GM12864 (cell line): ENCODE results near the gene NEK6.

Experiments
- DNase-seq: peaks from one replicate; pipeline ENCODE4 v3.0.0-alpha.2; 2011; ENCODE audit warnings: low read depth
- H3K4me3 ChIP-seq: 2 replicates; pipeline ENCODE4 v1.5.1; 2011; ENCODE audit warnings: mild to moderate bottlenecking, low read depth, low read length, control low read depth
- CTCF ChIP-seq: IDR thresholded peaks from 2 replicates; pipeline ENCODE4 v1.5.1; 2011; ENCODE audit warnings: low read depth, mild to moderate bottlenecking, moderate library complexity, low read length, control low read depth, inconsistent platforms; ENCODE audit errors: missing control alignments

NEK6 gene

GRCh38 chr9:124274738-124275137, 17.0 kb downstream of the NEK6 start:
- H3K4me3 ChIP-seq: no peak overlapping the region
- no peak for TF ChIP-seq CTCF
- no peak for DNase-seq

DNA sequence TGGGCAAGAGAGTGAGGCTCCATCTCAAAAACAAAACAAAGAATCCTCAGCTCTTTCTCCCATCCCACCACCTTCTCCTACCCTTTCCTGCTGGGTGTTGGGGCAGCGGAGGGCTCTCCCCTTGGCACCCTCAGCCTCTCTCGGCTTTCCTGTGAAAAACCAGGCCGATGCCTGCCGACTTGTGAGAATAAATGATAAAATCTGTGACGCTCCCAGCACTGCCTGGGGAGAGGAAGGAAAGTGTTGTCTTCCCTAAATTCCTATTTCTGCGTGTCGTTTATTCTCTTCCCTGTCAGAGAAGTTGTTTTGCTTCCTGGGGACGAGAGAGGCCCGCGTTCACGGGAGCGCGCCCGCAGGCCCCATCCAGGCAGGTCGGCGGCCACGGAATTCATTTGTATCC, 19.7 kb downstream of the NEK6 start:
- no peak overlapping the region for H3K4me3 ChIP-seq
- TF ChIP-seq CTCF: no peak
- DNase-seq: no peak

DNA sequence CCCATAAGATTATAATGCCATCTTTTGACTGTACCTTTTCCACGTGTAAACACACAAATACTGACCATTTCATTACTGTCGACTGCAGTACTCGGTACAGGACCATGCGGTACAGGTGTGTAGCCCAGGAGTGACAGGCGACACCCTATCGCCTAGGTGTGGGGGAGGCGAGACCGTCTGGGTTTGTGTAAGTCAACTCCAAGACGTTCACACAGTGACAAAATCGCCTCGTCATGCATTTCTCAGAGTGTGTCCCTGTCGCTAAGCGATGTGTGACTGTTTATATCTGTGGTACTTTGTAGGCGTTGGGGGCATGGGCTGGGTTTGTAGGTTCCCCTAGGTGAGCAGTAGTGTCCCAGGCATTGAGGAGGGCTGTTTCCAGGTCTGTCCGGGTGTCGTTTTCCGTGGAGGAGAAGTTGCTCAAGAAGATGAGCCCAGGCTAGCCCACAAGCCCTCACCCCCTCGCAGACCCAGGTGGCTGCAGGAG, 20.3 kb downstream of the NEK6 start:
- no peak for TF ChIP-seq CTCF
- no peak for DNase-seq
- H3K4me3 ChIP-seq: no peak overlapping the region

DNA sequence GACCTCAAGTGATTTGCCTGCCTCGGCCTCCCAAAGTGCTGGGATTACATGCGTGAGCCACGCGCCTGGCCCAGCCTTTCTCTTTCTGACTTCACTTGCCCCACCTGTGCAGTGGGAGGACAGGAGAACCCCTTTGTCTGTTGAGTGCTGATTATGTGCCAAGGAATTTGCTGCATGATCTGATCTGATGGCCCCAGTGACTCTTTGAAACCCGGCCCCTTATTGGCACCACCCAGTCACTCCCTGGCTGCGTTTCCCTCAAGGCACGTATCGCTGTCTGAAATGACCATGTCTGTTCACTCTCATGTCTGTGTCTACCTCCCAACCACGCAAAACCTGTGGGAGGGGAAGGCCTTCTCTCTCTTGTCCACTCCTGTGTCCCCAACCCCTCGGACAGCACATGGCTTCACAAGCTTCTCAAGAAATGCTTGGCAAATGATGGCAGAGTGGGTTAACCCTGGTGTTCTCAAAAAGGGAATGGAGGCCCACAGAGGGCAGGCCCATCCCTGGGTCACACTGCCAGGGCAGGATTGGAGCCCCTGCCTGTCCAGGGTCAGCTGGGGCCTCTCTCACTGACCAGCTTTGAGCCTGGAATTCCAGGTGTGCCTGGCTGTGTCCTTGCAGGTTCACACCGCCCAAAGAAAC, 21.9 kb downstream of the NEK6 start:
- no peak for DNase-seq
- no peak overlapping the region for H3K4me3 ChIP-seq
- TF ChIP-seq CTCF: no peak

GRCh38 chr9:124280176-124280691, 22.5 kb downstream of the NEK6 start:
- TF ChIP-seq CTCF: no peak
- H3K4me3 ChIP-seq: no peak overlapping the region
- DNase-seq: no peak

GRCh38 chr9:124281931-124282371, 24.2 kb downstream of the NEK6 start:
- H3K4me3 ChIP-seq: no peak overlapping the region
- no peak for TF ChIP-seq CTCF
- no peak for DNase-seq
